ENCODE measurements around the gene ALG9. TPM values are rescaled to one million over a fixed set of nuclear protein-coding genes. Genes with fewer than 3 reads are reported as not detected.

ALG9 gene
- total RNA-seq, 4 donors from 2014 or later = 18.4 to 24.1 (median 22.1) TPM

DNA sequence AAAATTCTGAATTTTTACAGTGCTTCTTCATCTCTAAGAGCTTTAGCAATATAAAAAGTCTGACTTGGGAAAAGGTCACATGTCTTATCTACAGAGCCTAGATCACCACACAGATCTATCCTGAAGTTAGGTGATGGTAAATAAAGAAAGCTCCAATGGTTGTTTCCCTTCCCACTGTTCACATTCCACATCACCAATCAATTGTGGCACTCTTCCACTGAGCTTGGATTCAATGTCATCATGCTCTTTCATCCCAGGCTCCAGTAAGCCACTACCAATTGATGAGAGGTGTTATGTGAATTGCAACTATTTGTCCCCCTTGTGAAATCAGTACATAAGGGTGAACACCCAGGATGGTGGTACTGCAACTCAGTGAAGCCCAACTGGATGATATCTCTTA, 47.8 kb downstream of the ALG9 start:
- Histone ChIP-seq H3K27ac (replicated peaks in 1 of 4) (no peak overlapping the region), H3K4me1 (peaks cover 16 to 27% (median 24%) of the 10 kb centered on the region in 4 donors), H3K9me3 (no peaks in the 10 kb centered on the region), H3K4me3 (no peak overlapping the region), H3K36me3 (peaks cover 0 to 23% (median 4%) of the 10 kb centered on the region in 4 donors), H3K27me3 (no peaks in the 10 kb centered on the region)
- TF ChIP-seq CTCF (IDR thresholded peaks at IDR 0.05) (no peak), EP300 (IDR thresholded peaks at IDR 0.05) (no peak), POLR2A (IDR thresholded peaks at IDR 0.05; ENCODE audit: low read depth) (no peak), POLR2AphosphoS5 (IDR thresholded peaks at IDR 0.05) (no peak)
- no peak for DNase-seq (ENCODE audit: extremely low spot score)
- intact Hi-C loops (cut with DNase I) = no loop called here

DNA sequence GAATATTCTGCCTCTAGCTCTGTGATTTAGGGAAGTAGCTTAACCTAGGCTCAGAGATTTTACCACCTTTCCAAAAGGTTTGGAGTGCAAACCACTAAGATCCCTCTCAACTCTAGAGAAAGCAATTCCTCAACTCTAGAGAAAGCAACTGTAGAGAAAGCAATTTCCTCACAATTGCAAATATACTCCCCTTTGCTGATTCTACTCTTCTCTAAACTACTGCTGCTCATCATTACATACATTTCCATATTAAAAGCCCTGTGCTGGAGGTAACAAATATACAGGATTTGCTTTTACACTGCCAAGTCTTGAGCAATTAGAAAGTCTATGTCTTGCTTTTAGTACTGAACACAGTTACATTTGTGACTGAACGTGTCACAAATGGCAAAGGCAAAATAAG, 48.2 kb downstream of the ALG9 start:
- H3K27me3 ChIP-seq = no peaks in the 10 kb centered on the region
- TF ChIP-seq POLR2AphosphoS5 (IDR thresholded peaks at IDR 0.05) (no peak), CTCF (IDR thresholded peaks at IDR 0.05) (no peak), EP300 (IDR thresholded peaks at IDR 0.05) (no peak), POLR2A (IDR thresholded peaks at IDR 0.05; ENCODE audit: low read depth) (no peak)
- WGBS = 94% methylated on average over 1 of the region's 1 CpG
- intact Hi-C loops (cut with DNase I) = no loop called here
- H3K9me3 ChIP-seq = no peaks in the 10 kb centered on the region
- no peak for DNase-seq (ENCODE audit: extremely low spot score)
- H3K27ac ChIP-seq (replicated peaks in 1 of 4) = no peak overlapping the region
- peaks cover 0 to 19% (median 2%) of the 10 kb centered on the region in 4 donors for H3K36me3 ChIP-seq
- H3K4me3 ChIP-seq = no peak overlapping the region
- H3K4me1 ChIP-seq = peaks cover 21 to 30% (median 26%) of the 10 kb centered on the region in 4 donors

DNA sequence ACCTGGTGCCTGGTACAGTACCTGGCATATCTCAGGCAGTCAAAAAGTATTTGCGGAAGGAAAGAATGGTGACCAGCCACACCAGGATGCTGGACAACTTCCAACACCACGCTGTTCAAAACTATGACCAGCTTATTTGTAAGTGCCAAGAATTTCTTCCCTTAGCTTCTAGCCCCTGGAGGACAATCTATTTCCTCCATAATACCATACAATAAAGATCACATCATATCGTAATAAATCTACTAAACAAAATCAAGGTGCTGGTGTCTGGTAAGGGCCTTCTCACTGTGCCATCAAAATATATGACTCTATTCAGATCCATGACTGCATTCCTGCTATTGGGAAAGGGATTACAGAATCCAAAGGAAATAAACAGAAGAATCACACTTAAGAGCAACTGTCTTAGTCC, 51.5 kb downstream of the ALG9 start:
- no peak overlapping the region for H3K4me3 ChIP-seq
- peaks cover 0 to 8% (median 0%) of the 10 kb centered on the region in 4 donors for H3K36me3 ChIP-seq
- WGBS = 24% methylated on average over 3 of the region's 3 CpGs
- H3K9me3 ChIP-seq = no peaks in the 10 kb centered on the region
- no peak for DNase-seq (ENCODE audit: extremely low spot score)
- intact Hi-C loops (cut with DNase I) = no loop called here
- H3K4me1 ChIP-seq = peaks cover 23 to 42% (median 30%) of the 10 kb centered on the region in 4 donors
- TF ChIP-seq POLR2A (IDR thresholded peaks at IDR 0.05; ENCODE audit: low read depth) (no peak), EP300 (IDR thresholded peaks at IDR 0.05) (no peak), POLR2AphosphoS5 (IDR thresholded peaks at IDR 0.05) (no peak), CTCF (IDR thresholded peaks at IDR 0.05) (no peak)
- peak overlapping the region; percentile 55 to 72 (median 69) for H3K27ac ChIP-seq (replicated peaks in 1 of 4)
- no peaks in the 10 kb centered on the region for H3K27me3 ChIP-seq

GRCh38 chr11:111819161-111819828, 52.1 kb downstream of the ALG9 start:
- no peak for DNase-seq (ENCODE audit: extremely low spot score)
- Histone ChIP-seq H3K4me3 (no peak overlapping the region), H3K27ac (replicated peaks in 1 of 4) (peak overlapping the region; percentile 55 to 72 (median 69)), H3K27me3 (no peaks in the 10 kb centered on the region), H3K4me1 (peaks cover 23 to 47% (median 36%) of the 10 kb centered on the region in 4 donors), H3K9me3 (no peaks in the 10 kb centered on the region), H3K36me3 (peaks cover 0 to 8% (median 0%) of the 10 kb centered on the region in 4 donors)
- intact Hi-C loops (cut with DNase I) = no loop called here
- TF ChIP-seq POLR2A (IDR thresholded peaks at IDR 0.05; ENCODE audit: low read depth) = no peak
- no peak for TF ChIP-seq CTCF (IDR thresholded peaks at IDR 0.05)
- TF ChIP-seq POLR2AphosphoS5 (IDR thresholded peaks at IDR 0.05) = peak; percentile 40 to 70
- TF ChIP-seq EP300 (IDR thresholded peaks at IDR 0.05) = no peak
- 13% methylated on average over 1 of the region's 1 CpG for WGBS

Measured in esophagus muscularis mucosa (tissue), 4 donors.